HK-2 (cell line): ENCODE measurements around the gene RNF144A.
A peak's percentile ranks its signal among the peaks of the same experiment; 100 is the strongest.

Experiments used
- DNase-seq: peaks from one replicate; pipeline ENCODE4 v3.0.0-alpha.2; 2018; ENCODE audit not compliant: unreplicated experiment

RNF144A gene

DNA sequence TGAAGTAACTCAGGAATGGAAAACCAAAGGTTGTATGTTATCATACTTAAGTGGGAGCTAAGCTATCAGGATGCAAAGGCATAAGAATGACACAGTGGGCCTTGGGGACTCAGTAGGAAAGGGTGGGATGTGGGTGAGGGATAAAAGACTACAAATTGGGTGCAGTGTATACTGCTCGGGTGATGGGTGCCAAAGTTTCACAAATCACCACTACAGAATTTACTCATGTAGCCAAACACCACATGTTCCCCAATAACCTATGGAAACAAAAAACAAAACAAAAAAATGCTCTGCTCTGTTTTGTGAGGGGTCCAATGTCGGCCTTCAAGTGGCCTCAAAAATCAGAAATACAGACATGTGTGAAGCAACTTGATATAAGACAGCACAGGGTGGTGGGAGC lies 8.9 kb upstream of the RNF144A start:
- DNase-seq, result no peak

DNA sequence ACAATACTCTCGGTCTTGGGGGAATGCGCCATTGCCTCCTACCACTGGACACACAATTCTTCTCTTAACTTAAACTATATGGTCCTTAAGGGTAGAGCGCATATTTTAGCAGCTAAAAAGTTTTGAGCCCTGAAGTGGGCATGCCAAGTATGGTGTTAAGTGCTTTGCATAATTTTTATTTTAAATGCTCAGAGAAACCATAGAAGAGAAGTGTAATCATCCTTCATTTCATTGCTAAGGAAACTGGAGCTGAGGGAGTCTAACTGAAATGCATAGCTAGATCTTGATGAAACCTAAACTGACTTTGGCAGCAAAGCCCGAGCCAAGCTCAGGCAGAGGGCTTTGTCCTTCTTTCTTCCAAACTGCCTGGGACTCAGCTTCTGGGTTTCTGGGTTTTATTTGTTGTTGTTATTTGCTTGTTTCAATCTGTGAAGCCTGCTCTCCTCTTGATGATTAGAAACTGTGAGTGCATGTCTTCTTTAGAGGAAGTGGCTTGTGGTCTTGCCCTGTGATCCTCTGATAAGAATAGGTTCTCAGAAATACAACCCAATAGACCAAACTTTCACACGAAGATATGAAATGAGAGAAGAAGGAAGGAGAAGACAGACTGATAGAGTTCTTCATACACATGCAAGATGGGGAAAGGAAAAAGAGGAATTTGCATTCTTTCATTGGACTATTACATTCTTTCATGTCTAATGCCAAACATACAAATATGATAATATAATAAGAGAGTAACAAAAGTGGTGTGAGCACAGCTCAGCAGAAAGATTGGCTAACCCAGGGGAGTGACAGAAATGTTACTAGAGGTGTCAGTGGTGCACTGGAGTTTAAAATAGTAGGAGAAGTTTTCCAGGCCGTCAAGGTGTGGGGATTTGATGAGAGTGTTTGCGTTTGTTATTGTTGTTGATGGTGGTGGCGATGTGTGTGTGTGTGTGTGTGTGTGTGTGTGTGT lies 7.5 kb upstream of the RNF144A start:
- DNase-seq, result no peak

- DNase-seq, result no peak
These were observed 5.5 kb upstream of the RNF144A start for GRCh38 chr2:6911721-6912120.

- DNase-seq, result no peak
These were observed 3.6 kb upstream of the RNF144A start for GRCh38 chr2:6913415-6914157.

GRCh38 chr2:6914828-6915227 lies 2.4 kb upstream of the RNF144A start:
- DNase-seq, result no peak

GRCh38 chr2:6915399-6915798 lies 1.8 kb upstream of the RNF144A start:
- no peak for DNase-seq

DNA sequence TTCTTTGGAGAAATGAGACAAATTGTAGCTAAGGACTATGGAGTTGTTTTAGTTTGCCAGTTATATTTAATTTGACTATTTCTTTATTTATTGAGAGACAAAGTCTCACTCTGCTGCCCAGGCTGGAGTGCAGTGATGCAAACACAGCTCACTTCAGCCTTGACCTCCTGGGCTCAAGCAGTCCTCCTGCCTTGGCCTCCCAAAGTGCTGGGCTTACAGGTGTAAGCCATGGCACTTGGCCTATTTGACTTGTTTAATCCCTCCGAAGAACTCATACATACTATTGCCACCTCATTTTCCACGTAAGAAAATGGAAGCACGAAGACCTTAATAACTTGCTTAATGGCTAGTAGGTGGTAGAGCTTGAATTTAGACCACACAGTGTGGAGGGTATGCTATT lies 988 bp upstream of the RNF144A start:
- no peak for DNase-seq

DNA sequence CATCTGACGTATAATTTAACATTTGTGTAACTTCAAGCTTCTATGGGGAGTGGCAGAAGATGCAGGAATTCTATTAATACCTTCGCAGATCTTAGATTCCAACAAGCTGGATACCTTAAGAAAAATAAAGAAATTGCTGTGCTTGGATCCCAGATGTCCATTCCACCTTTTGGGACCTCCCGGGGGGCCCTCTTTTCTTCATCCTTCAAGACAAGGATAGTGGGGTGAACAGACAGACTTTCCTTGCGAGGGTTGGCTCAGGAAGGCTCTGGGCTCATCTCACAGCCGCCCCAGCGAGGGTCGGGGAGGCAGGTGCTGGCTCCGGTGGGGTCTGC lies 509 bp upstream of the RNF144A start:
- DNase-seq, result no peak

- peak; percentile 51 for DNase-seq
These were observed 679 bp downstream of the RNF144A start for GRCh38 chr2:6917761-6918421.

DNA sequence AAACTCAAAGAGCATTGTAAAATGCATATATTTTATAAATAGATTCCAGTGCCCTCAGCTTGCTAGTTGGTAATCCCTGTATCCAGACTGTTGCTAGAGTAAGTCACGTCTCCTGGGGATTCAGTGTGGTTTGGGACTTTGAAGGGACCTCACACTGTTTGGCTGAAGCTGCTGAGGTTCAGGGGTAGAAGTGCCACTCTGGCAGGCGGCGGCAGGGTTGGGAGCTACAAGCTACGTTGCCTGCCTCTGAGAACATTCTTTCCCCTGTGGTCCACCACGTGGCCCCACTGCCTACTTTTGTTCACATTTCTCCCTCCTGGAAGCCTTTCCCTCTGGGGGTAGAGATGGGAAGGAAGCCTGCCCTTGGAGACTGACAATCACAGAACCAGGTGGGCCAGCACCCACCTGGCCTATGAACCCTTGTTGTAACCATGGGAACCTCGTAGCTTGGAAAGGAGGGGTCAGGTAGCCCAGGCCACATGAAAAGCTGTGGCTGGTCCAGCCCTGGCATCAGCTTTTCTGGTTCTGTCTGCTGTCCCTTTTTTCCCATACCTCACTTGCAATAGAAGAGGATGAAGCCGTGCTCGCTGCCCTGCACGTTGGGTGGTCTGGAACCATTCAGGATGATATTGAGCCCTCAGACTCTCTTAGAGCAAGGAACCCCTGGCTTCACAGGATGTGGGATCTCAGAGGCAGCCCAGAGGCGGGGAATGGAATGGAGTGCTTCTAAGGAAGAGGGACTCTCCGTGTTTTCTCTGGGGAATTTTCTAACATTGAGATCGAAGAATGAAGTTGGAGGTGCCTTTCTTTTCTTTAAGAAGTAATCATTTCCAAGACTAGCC lies 2.9 kb downstream of the RNF144A start:
- DNase-seq, result no peak

GRCh38 chr2:6920743-6921064 lies 3.5 kb downstream of the RNF144A start:
- DNase-seq, result no peak

DNA sequence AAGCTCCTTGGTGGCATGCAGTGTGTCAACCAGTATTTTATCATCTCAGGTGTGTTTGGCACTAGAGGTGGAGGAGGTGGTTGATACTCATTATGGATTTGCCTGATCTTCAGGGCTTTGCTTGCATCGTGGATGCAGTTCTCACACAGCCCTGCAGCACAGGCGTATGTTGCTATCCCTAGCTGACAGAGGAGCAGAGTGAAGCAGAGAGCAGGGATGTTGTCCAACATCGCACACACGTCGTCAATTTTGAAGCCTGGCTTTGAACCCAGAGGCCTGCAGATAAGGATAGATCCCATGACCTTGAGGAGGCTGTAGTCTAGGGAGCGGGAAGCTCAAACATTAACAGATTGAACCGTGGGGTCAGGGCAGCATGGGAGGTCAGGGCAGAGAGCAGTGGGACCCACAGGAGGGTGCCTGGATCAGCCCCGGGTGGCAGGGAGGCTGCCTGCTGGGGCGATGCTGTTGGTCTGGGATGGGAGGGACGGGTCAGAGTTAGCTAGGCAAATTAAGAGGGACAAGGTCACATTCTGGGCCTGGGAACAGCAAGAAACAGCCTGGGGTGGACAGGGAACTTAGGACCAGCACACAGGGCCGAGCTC lies 4.2 kb downstream of the RNF144A start:
- no peak for DNase-seq

- no peak for DNase-seq
These were observed 5.0 kb downstream of the RNF144A start for GRCh38 chr2:6922201-6922656.

DNA sequence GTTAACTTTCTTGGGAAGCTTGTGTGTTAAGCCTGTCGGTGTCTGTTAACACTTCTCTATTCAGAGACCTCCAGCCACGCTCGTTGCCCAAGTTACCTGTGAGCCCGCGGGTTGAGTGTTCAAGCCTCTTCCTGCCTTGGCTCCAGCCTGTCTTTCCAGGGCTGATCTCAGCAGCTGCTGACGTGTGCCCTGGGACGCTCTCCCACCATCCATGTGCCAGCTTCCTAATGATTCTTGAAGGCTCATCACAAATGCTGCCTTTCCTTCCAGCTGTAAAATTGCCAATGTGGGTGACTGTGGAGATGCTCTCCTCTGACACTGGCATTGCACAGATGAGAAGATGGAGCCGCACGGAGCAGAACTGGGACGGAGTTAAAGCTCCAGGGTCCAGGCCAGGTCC lies 6.1 kb downstream of the RNF144A start:
- no peak for DNase-seq

DNA sequence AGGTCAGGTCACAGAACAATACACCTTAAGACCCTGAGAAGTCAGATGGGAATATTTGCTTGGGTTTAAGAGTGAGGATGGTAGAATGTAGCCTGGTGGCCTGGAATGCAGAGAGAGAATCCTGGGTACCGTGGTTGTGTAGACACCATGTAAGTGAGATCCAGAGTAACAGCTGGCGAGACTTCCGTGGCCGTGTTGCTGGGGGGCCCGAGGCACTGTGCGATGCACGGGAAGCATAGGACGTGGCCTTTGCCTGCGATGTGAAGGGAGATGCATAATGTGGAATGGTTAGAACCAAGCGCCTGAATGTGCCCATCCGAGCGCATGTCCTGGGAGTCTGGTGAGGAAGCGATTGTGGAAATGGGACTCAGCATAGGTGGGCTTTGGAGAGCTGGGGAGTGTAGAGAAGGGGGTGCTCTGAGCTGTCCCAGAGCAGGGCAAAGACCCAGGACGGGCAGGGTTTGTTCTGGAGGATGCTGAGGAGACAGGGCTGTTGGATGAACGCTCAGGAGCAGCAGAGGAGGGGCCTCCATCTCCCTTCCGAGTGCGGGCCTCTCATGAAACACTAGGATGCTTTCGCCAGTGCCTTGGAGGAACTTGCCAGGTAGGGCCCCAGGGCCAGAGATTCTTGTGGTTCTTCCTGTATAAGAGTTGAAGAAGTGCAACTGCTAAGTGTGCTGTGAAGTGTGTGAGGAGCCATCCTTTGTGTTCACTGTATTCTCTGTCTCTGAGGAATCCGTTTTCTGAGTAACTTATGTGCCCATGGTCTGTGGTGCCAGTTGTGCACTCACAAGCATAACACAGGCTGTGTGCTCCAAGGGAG lies 7.1 kb downstream of the RNF144A start:
- DNase-seq, result no peak

DNA sequence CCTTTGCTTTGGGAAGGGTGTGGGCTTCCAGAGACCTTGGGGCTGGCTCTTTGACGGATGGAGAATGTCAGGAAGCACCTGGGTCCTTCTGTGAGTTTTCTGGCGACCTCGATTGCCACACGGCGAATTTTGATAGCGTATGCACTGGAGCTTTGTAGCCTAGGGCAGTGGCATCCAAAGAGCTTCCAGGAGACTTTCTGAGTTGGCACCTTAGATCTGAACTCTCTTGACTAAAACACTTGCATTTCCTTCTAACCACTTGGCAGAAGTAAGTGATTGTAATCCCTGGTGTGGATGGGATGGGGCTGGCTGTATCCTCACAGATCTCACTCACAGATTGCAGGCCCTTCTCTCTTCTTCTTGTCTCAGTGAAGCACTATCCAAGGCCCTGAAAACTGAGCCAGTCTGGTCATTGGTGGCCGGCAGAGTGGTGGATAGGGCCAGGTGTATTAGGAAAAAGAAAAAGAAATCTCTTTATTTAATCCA lies 7.8 kb downstream of the RNF144A start:
- DNase-seq, result no peak

DNA sequence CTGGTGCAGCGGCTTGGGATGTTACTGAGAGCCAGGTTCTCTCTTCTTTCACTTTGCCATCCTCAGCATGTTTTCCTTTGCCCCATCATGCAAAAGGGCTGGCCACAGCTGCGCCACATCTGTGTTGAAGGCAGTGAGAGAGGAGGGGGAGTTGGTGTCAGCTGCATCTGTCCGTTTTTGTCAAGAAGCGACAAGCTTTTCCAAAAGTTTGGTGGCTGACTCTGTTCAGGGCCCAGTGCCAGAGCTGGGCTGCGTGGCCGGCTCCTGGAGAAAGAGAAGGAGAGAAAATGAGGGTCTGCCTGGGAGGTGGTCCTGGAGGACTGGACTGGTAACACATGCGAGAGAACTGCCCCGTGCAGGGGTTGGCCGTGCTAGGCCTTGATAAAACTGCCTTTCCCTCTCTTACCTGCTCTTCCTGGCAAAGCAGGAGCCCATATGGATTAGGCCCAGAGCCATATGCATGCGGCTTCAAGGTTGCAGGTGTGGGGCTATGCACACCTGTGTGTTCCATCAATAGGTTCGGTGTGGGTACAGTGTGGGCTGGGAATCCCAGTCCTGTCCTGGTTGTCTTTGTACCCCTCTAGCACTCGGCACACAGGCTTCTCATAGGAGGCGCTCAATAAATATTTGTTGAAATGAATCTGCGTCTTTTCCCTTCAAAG lies 9.0 kb downstream of the RNF144A start:
- no peak for DNase-seq

DNA sequence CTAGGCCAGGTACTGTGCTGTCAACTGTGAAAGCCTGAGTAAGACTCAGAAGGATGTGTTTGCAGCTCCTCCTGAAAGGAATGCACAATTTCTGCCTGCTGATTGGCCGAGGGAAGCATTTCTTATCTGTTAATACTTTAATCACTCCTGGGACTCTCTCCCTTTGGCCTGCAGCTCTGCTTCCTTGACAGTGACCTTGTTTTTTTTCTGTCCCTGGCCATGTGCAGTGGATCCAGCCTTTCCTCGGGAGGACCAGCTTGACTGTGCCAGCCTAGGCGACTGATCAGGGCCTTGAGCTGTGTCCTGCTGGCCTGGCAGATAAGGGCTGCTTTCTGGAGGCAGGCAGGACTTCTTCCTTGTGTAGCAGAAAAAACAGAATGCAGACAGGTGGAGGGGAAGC lies 10.0 kb downstream of the RNF144A start:
- no peak for DNase-seq

- no peak for DNase-seq
These were observed 10.5 kb downstream of the RNF144A start for GRCh38 chr2:6927753-6928152.

DNA sequence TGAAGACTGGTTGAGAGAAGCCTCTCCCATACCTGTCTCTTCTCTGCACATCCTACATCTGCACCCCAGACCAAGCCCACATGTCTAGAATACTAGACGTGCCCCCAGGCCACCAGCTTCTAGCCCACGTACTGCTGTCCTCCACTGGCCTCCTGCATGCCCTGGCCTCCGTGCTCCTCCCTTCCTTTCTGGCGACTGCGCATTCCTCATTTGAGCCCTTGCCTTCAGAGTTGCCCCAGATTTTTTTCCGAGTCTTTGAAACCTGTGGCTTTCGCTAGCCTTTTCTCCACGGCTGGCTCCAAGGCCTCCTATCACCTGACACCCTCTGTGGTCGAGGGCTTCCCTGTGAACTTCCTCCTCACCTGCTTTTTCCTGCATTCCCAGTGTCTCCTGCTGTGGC lies 11.2 kb downstream of the RNF144A start:
- no peak for DNase-seq
